ENCODE data around the gene SRRM5.
"Not testable (repeated sequence)": the region's sequence is repeated elsewhere in the genome, so short reads cannot be mapped to it uniquely, and the experiment has no call there.

Gene SRRM5

DNA sequence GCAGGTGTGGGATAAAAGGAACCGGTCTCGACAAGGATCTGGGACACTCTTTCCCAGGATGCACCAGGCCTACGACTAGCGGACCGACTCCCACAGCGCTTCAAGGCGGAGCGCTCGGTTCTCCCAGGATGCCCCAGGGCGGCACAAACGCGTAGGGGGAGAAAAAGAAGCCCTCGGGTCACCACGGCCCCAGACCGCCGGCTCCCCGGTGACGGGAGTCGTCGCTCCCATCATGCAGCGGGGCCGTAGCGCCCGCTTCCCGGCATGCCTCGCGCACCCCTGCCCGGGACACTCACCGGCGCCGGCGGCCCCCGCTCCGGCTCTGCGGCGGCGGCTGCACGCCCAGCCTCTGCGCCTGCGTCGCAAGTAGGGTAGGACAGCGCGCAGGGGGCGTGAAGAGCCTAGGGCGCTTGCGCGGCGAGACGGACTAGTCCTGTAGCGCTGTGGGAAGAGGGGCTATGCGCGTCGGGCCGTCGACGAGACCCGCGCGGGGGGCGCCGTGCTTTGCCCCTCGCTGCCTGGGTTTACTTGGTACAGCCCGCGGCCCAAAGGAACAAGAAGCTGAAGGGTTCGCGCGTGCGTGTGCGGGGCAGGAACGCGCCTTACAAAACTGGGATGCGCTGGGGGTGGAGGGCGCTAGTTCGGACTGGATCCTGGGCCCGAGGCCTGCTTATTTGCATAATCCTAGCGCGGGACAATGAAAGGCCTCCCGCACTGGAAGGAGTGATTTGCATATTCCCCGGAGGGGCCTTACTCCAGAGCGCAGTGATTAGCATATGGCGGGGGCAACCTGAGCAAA is 7.6 kb downstream of the SRRM5 start, which contains the start of gene ZNF428:
Gene ZNF428, minus strand, starts transcription at position 368 of the 799 bp plus-strand sequence. CDS start 5,325 bp downstream, outside the sequence.
- peak; percentile 71 to 76 for DNase-seq

DNA sequence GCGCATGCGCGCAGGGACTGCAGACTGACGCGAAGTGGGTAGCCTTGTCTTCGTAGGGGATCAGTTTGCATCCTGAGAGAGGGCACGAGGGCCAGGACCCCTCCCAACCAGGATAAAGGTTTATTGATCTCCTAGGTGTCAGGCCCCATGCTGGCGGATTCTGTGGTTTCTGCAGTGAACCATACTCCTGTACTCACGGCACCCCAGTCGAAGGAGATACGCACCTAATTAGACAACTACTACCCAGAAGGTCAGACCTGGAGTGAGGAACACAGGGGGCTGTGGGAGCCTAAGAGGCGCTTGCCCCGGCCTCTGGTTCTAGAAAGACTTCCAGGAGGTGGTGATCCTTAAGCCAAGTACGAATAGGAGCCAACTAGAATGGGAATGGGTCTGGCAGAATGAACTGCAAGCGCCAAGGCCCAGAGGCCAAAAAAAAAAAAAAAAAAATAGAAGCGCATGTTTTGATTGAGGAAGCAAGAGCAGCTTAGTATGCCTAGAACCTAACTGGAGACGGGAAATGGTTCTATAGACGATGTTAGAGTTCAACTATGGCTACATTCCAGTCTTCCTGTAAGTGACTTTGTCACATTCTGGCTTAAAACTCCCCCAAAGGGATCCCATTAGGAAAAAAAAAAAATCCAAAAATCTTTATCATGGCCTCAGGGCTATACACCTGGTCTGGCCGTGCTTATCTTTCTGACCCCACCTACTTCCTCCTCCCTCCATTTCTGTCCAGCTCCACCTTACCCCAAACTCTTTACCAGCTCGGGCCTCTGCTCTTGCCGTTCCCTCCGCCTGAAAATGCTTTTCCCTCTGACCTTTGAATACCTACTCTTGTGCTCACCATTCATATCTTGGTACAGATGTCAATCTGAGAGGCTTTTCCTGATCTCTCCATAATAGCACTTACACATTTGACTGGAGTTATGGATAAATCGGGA is 8.4 kb downstream of the SRRM5 start:
- no peak for DNase-seq

DNA sequence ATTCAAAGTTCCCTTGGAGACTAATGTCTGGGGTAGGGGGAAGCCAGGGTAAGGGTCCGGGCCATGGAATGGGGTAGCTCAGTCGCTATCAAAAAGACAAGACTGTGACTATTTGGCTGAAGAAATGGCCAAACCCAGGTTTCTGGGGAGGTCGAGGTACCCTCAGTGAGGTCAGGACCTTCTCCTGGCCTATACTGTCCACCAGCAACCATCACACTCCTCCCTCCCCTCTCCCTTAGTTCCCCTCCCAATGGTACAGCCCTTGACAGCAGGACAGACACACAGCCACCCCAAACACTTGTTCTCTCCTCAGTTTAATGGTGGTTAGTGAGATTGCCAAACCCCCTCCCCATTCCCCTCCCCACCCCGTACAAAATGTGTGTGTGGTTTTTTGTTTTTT is 10.2 kb downstream of the SRRM5 start:
- DNase-seq = no peak

DNA sequence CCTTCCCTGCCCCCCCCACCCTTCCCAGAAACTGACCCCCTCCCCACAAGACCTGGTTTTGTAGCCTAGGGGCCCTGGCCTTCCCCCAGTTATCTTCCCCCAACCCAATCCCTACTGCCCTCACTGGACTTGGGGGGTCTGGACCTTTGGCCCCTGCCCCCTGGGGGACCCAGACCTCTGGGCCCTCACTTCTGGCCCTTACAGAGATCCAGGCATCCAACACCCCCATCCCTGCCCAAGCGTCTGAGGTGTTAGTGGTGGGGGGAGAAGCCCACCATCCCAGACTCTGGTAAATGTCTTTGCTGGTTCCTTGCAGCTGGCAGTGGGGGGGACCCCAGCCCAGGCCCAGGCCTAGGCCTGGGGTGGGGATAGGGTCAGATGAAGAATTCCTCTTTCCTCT is 11.1 kb downstream of the SRRM5 start:
- DNase-seq = no peak

DNA sequence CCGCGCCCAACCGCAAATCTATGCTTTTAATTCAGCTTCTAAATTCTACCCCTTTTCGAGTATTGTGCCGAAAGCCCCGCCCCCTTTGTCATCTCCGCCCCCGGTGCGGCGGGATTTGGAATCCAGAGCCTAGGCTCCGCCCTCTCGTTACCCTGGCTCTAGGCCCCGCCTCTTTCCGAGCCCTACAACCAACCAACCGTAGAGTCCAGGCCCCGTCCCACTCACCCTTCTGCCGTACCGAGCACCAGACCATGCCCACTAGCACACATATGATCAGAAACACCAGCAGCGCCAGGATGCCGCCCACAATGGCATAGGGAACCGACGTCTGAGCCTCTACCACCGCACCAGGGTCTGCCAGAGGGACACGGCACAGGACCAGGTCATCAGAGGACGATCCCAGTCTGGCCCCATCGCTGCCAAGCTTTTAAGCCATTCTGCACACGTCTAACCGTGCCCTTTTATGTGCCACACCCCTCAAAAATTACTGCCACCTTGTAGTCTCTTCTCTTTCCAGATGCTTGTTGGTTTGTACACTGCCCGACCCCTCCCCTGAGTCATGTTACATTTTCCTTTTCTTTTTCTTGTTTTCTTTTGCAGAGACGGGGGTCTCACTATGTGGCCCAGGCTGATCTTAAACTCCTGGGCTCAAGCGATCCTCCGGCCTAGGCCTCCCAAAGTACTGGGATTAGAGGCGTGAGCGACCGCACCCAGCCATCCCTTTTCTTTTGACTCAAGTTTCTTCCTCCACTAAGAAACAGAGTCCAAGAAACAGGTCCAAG is 12.2 kb downstream of the SRRM5 start:
- no peak for DNase-seq

DNA sequence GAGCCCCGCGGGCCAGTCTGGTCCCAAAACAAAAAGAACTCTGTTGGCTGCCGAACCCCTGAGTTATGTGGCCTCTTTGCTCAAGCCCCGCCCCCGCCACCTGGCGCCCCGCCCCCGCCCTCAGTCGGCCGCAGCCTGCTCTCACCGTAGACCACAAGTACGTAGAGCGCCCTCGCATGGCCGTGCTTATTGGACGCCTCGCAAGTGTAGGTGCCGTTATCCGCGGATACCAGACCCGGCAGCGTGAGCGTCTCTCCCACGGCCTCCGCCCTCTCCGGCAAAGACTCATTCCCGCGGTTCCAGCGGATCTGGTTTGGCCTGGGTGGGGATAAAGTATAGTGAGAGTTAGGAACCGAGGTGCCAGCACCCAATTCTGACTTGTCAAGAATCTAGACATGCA is 13.0 kb downstream of the SRRM5 start:
- DNase-seq = no peak

DNA sequence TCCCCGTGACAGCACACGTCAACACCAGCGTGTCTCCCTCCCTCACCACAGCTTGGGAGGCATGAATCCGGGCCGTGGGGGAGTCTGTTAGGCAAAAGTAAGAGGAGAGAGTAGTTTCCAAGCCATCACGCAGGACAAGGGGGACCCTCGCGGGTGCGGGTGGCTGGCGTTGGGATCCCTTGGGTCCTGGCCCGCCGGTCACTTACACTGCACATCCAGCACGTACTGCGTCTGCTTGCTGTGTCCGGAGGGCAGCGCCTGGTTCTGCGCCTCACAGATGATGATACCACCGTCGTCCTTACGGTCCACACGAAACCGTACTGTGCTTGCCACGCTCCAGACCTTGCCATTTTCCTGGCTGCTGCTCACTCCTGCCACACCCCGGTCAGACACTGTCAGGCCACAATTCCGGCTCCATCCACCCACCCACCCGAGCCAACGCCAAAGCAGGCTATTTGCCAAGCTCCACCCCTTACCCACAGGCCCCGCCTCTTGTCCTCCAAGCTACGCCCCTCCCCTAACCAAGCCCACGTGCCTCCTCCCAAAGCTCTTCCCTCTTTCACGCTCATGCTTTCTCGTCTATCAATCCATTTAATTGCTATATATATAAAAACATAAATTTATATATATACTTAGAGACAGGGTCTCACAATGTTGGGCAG is 14.2 kb downstream of the SRRM5 start:
- DNase-seq = no peak

DNA sequence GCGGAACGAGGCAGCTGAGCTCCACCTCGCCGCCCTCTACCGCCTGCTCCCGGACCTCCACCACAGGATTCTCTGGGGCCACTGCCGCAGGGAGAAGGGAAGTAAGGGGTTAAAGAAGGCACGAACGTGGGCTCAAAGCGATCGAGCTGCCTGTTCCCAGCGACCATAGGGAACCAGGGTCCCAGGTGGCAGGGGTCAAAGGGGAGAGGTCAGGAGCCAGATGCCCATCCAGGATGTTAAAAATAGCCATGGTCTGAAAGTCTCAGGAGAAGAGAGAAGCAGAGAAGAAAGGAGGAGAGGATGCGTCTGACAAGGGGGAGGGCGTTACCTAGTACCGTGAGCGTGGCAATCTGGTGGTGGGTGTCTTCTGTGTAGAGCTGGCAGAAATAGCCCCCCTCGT is 14.9 kb downstream of the SRRM5 start:
- DNase-seq = no peak

DNA sequence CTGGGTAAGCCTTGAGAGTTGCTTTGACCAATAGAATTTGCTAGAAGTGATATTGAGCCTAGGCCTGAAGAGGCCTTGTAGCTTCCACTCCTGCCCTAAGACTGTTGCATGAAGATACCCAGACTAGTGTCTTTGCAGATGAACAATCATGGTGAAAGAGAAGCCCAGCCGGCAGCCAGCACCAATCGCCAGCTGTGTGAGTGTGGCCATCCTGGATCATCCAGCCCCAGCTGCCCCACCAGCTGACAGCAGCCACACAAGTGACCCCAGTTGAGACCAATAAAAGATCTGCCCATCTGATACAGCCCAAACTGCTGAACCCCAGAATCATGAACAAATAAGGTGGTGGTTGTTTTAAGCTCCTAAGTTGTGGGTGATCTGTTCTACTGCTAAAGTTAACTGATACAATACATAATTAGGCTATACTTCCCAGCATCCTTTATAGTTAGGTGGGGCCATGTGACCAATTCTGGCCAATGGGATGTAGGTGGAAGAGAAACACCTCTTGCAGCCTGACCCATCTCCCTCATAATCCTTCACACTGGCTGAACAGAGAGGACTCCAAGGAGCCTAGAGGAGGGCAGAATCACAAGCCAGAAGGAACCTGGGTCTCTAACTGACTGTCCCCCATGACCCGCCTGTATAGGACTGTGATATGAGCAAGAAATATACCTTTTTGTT is 16.9 kb downstream of the SRRM5 start:
- no peak for DNase-seq

DNA sequence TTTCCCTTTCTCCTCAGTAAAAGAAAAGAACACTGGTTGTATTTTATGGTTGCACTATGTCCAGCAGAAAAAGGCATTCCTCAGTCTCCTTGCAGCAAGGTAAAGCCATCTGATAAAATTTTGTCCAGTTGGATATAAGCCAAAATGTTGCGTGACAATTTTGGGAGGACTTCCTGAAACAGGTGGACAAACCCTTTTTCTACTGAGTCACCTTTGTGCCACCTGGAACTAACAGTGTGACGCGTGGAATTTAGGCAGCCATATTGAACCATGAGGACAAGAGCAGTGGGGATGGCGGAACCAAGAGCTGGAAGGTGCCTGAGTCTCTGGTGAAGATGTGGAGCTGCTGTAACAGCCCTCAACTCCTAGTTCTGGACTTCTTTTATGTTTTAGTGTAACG is 19.6 kb downstream of the SRRM5 start:
- no peak for DNase-seq

DNA sequence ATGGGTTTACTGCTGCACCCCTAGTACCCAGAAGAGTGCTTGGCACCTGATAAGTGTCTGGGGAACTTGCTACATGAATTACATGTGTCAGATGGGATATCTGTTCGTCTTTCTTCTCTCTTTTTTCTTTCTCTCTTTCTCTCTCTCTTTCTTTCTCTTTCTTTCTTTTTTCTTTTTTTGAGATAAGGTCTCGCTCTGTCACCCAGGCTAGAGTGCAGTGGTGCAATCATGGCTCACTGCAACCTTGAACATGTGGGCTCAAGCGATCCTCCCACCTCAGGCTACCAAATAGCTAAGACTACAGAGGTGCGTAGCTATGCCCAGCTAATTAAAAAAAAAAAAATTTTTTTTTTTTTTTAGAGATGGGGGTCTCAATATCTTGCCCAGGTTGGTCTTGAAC is 21.6 kb downstream of the SRRM5 start:
- DNase-seq = no peak

DNA sequence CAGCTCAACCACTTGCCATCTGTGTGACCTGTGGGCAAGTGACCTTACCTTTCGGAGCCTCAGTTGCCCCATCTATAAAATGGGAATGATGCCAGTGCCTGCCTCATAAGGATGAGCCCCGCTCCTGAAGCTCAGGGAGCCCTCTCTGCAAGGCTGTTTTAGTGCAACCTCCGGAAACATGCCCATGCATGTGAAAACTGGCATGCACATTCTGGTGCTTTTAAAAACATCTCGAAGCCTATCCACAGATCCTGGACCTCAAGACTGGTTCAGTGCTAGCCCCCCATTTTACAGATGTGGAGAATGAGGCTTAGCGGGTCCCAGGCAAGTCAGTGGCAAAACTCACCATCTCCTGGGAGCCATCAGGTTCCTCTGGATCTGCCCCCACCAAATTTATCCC is 22.2 kb downstream of the SRRM5 start:
- no peak for DNase-seq

DNA sequence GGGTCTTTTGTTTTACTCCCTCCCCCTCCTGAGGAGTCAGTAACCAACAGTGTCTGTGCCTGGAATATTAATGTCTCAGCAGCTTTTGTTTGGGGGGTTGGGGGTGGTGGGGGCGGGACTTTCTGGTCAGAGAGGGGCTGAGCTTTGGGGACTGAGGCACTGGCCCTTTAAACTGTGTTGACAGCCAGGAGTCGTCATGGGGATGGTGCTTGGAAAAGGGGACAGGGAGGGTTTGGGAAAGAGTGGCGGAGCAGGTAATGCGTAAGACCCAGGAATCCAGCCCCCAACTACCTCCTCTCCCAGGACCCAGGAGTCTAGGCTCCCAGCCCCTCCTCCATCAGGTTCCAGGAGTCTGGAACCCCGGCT is 22.6 kb downstream of the SRRM5 start:
- DNase-seq = no peak

DNA sequence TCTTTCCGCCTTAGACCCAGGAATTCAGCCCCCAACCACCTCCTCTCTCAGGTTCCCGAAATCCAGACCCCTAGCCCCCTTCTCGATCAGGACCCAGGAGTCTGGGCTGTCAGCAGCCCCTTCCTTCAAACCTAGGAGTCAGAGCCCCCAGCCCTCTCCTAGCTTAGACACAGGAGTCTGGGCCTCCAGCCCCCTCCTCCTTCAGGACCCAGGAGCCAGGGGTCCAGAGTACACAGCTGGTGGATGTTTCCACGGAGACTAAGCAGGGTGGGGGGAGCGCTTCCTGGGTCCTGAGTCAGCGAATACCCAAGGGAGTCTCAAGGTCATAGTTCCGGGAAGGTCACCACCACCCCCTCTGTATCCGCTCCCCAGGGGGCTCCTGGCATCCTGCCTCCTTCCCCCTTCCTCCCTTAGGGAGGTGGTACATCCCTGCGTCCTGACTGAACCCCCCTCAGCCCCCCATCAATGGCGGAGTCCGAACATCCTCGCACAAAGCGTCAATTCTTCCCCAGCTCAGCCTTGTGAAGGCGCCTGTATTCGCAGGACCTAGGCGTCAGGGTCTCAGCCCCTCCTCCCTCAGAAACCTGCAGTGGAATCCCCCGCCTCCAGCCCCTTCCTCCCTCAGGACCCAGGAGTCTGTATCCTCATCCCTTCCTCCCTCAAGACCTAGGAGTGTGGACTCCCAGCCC is 23.1 kb downstream of the SRRM5 start:
- no peak for DNase-seq

DNA sequence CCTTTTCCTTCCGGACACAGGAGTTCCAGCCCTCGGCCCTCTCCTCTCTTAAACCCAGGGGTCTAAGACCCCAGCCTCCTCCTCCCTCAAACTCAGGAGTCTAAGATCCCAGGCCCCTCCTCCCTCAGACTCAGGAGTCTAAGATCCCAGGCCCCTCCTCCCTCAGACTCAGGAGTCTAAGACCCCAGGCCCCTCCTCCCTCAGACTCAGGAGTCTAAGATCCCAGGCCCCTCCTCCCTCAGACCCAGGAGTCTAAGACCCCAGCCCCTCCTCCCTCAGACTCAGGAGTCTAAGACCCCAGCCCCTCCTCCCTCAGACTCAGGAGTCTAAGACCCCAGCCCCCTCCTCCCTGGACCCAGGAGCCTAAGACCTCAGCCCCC is 23.7 kb downstream of the SRRM5 start:
- DNase-seq = not testable (repeated sequence)

DNA sequence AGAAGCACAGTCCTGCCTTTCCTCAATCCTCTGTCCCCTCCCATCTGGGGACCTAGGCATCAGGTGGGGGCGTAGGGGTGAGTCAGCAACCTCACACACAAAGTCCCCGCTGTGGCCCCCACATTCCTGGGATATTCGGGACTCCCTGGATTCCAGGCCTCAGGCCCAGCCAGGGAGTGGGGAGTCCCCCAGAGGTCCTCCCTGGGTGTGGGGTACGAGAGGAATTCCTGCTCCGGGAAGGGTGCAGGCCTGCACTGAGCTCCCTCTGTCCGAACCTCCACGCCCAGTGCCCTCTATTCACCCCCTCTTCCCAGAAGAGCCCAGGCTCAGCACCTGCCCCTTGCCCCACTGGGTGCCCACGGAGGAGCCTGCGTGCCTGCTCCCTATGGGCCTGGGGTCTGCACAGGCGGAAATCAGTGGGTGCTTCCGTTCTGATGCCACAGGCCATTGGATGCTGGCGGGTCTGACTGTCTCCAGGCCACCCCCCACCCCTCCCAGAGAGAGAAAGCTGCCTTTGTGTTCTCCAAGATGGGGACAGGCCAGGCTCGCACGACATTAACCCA is 24.3 kb downstream of the SRRM5 start:
- no peak for DNase-seq

DNA sequence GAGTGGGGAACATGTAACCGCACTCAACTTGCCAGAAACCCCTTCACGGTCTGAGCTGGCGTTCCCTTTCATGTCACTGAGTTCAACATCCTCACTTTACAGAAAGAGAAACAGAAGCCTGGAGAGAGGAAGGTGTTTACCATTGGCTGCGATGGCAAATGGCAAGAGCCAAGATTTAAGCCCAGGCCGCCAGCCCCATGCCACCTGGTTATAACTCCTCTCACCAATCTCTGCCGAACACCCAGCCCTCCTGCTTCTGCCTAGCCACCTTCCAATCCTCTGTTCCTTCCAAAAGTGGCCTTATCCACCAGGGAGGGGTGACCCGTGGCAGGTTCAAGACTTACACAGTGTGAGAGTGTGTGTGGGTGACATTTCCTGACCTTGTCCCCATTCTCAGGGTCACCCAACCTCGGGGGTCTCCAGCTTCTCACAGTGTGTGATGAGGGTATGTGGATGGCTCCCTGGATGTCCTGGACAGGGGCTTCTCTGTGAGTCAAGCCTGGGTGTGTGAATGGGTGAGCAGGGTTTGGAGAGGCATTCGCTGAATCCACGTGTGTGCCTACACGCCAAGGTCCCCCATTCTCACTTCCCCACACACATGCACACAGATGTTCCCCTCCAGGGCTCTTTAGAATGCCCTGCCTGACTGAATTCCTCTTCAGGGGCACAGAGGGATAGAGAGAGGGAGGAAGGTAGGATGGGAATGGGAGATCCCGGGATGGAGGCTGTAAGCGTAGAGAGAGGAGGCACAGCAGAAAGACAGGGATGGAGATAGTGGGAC is 26.5 kb downstream of the SRRM5 start:
- DNase-seq = no peak

DNA sequence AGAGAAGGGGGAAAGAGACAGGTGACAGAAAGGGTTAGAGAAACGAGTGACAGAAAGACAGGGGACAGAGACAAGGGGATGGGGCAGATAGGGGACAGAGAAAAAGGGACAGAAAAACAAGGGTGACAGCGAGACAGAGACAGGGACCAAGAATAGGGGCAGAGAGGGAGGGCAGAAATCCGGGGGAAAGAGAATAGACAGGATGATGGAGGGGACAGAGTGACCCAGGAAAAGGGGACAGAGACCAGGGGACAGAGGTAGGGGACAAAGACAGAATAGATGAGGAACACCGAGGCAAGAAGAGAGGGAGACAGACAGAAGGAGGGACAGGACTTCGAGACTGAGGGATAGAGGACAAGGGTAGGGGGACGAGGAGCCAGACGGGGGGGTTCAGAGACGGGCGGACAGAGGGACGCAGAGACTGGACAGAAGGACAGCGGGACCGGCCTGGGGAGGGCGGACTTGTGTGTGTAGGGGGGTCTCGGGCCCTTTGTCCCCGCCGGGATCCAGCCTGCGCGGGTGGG is 27.2 kb downstream of the SRRM5 start:
- DNase-seq = no peak

DNA sequence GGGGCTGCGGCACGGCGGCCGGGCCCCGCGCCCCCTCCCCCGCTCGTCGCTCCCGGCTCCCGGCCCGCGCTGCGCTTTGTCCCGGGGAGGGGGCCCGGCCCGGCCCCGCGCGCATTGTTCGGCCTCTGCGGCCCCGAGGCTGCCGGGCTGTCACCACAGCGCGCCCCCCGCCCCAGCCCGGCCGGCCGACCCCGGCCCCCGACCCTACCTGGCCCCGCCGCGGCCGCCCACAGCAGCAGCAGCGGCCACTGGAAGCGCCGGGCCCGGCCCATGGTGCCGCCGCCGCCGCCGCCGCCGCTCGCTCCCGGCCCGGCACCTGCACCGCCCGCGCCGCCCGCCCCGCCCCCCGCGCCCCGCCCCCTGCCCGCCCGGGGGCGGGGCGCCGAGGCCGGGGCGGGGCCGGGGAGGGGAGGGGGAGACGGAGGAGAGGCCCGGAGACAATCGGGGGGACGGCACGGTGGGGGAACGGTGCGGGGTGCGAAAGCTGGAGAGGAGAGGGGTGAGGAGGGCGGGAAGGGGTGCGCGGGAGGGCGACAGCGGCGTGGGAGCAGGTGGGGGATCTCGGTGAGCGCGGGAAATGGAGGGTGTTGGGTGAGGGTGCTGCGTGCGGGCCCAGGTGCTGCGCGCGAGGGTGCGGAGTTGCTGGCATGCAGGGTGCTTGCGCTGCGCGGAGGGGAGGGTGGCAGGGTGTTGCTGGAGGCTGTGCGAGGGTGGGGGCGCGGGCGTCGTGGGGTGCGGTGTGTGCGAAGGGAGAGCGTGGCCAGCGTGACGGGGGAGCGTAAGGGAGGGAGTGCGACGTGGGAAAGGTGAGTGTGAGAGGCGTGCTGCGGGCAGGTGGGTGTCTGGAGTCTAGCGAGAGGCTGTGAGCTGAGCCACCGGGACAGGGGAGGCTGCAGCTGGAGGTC is 27.9 kb downstream of the SRRM5 start, which contains the start of gene CADM4:
Gene CADM4, minus strand, starts transcription at position 332 of the 905 bp plus-strand sequence. Its CDS starts 60 bp downstream, at position 272.
- DNase-seq = no peak
